ENCODE measurements around the gene ARHGAP22. TPM values are rescaled to one million over a fixed set of nuclear protein-coding genes. Genes with fewer than 3 reads are reported as not detected.
A peak's percentile ranks its signal among the peaks of the same experiment; 100 is the strongest.

Gene ARHGAP22
- total RNA-seq, 1 experiment from 2014 or later, result 13.5 TPM

- H3K27me3 Mint-ChIP-seq (ENCODE audit: insufficient read depth, unreplicated experiment), result no peaks in the 10 kb centered on the region
Observed at GRCh38 chr10:48536156-48536500, 68.7 kb downstream of the ARHGAP22 start.

GRCh38 chr10:48535416-48536155 lies 69.3 kb downstream of the ARHGAP22 start:
- DNase-seq, result peak in 1 of 2 experiments; percentile 48
- Histone ChIP-seq H3K36me3 (ENCODE audit: control insufficient read depth, insufficient read depth, low read length) (no peaks in the 10 kb centered on the region), H3K4me3 (ENCODE audit: low read depth, low read length) (no peak overlapping the region), H3K27me3 (replicated peaks; ENCODE audit: control insufficient read depth, insufficient read depth, low read length) (no peaks in the 10 kb centered on the region), H3K4me1 (peaks cover 55% of the 10 kb centered on the region), H3K9me3 (no peaks in the 10 kb centered on the region)
- Mint-ChIP-seq H3K36me3 (ENCODE audit: insufficient read depth, unreplicated experiment) (no peaks in the 10 kb centered on the region), H3K4me3 (ENCODE audit: unreplicated experiment) (no peak overlapping the region), H3K27ac (ENCODE audit: unreplicated experiment) (peak overlapping the region; percentile 61), H3K4me1 (ENCODE audit: low read depth, unreplicated experiment) (peaks cover 34% of the 10 kb centered on the region), H3K9me3 (ENCODE audit: unreplicated experiment) (no peaks in the 10 kb centered on the region), H3K27me3 (ENCODE audit: insufficient read depth, unreplicated experiment) (no peaks in the 10 kb centered on the region)
- ChIA-PET POLR2A (no interaction called here), CTCF (interaction anchor here (1.0 to 1.6 kb wide), 4 partner anchors 11 to 229 kb away, joined by 3 to 6 read pairs (median 4); partner anchors contain the start of gene MAPK8)
- intact Hi-C loops (cut with micrococcal nuclease; ENCODE audit: unreplicated experiment), result no loop called here
- TF ChIP-seq CTCF (IDR thresholded peaks at IDR 0.05; ENCODE audit: insufficient read depth in 1 of 2, low read depth in 1 of 2, low read length in 1 of 2, severe bottlenecking in 1 of 2, unreplicated experiment in 1 of 2), result peak in 1 of 2 experiments; percentile 13
- no TSS peak for BruUV-seq (replicated peaks)

More at GRCh38 chr10:48536156-48536500, 68.7 kb downstream of the ARHGAP22 start:
- no peaks in the 10 kb centered on the region for H3K9me3 ChIP-seq
- H3K9me3 Mint-ChIP-seq (ENCODE audit: unreplicated experiment), result no peaks in the 10 kb centered on the region
- POLR2A ChIA-PET, result no interaction called here
- peaks cover 36% of the 10 kb centered on the region for H3K4me1 Mint-ChIP-seq (ENCODE audit: low read depth, unreplicated experiment)
- intact Hi-C loops (cut with micrococcal nuclease; ENCODE audit: unreplicated experiment), result no loop called here
- H3K27me3 ChIP-seq (replicated peaks; ENCODE audit: control insufficient read depth, insufficient read depth, low read length), result no peaks in the 10 kb centered on the region
- no peaks in the 10 kb centered on the region for H3K36me3 ChIP-seq (ENCODE audit: control insufficient read depth, insufficient read depth, low read length)
- TF ChIP-seq CTCF (IDR thresholded peaks at IDR 0.05; ENCODE audit: insufficient read depth in 1 of 2, low read depth in 1 of 2, low read length in 1 of 2, severe bottlenecking in 1 of 2, unreplicated experiment in 1 of 2), result no peak
- H3K27ac Mint-ChIP-seq (ENCODE audit: unreplicated experiment), result peak overlapping the region; percentile 61
- no peak for DNase-seq
- BruUV-seq (replicated peaks), result no TSS peak
- H3K4me3 ChIP-seq (ENCODE audit: low read depth, low read length), result no peak overlapping the region
- no peak overlapping the region for H3K4me3 Mint-ChIP-seq (ENCODE audit: unreplicated experiment)
- H3K4me1 ChIP-seq, result peaks cover 60% of the 10 kb centered on the region
- H3K36me3 Mint-ChIP-seq (ENCODE audit: insufficient read depth, unreplicated experiment), result no peaks in the 10 kb centered on the region
- CTCF ChIA-PET, result interaction anchor here (1.5 to 1.6 kb wide), 2 partner anchors 18 to 230 kb away, joined by 3 to 6 read pairs; partner anchors contain the start of gene MAPK8

GRCh38 chr10:48533951-48534720 lies 70.7 kb downstream of the ARHGAP22 start:
- Histone ChIP-seq H3K4me3 (ENCODE audit: low read depth, low read length) (no peak overlapping the region), H3K36me3 (ENCODE audit: control insufficient read depth, insufficient read depth, low read length) (no peaks in the 10 kb centered on the region), H3K27me3 (replicated peaks; ENCODE audit: control insufficient read depth, insufficient read depth, low read length) (no peaks in the 10 kb centered on the region), H3K9me3 (no peaks in the 10 kb centered on the region), H3K4me1 (peaks cover 44% of the 10 kb centered on the region)
- Mint-ChIP-seq H3K9me3 (ENCODE audit: unreplicated experiment) (peaks cover under 1% of the 10 kb centered on the region), H3K27ac (ENCODE audit: unreplicated experiment) (no peak overlapping the region), H3K4me3 (ENCODE audit: unreplicated experiment) (no peak overlapping the region), H3K4me1 (ENCODE audit: low read depth, unreplicated experiment) (peaks cover 34% of the 10 kb centered on the region), H3K27me3 (ENCODE audit: insufficient read depth, unreplicated experiment) (no peaks in the 10 kb centered on the region), H3K36me3 (ENCODE audit: insufficient read depth, unreplicated experiment) (no peaks in the 10 kb centered on the region)
- TF ChIP-seq CTCF (IDR thresholded peaks at IDR 0.05; ENCODE audit: insufficient read depth in 1 of 2, low read depth in 1 of 2, low read length in 1 of 2, severe bottlenecking in 1 of 2, unreplicated experiment in 1 of 2), result no peak
- no TSS peak for BruUV-seq (replicated peaks)
- ChIA-PET CTCF (interaction anchor here (1.2 to 1.3 kb wide), 2 partner anchors 11 to 122 kb away, joined by 3 read pairs; no protein-coding TSS in a partner anchor), POLR2A (no interaction called here)
- intact Hi-C loops (cut with micrococcal nuclease; ENCODE audit: unreplicated experiment), result no loop called here
- peak in 1 of 2 experiments; percentile 27 for DNase-seq

All from Caco-2 (cell line).